Gastroesophageal sphincter (tissue), 4 donors: ENCODE measurements around the gene SLC9B2. TPM values are rescaled to one million over a fixed set of nuclear protein-coding genes. Genes with fewer than 3 reads are reported as not detected.

Source experiments
- ATAC-seq: fragments of 150-250 bp; one replicate; pipeline ENCODE4 v1.9.1; 2016; ENCODE audit warnings: mild to moderate bottlenecking, moderate library complexity
- H3K27ac ChIP-seq, 4 donors: fragments of 200-600 bp; sonication (generic) in 3 of 4; 1 replicate in 3 of 4; 2 replicates in 1 of 4; pipeline ENCODE4 v1.5.1; 2016 to 2019
- H3K27me3 ChIP-seq: fragments of 200-600 bp; sonication (generic); one replicate; pipeline ENCODE4 v1.5.1; 2019
- H3K36me3 ChIP-seq, 2 donors: fragments of 200-600 bp; sonication (generic); one replicate each; pipeline ENCODE4 v1.5.1; 2019; ENCODE audit warnings: control low read depth in 1 of 2
- H3K4me1 ChIP-seq, 3 donors: fragments of 200-600 bp; sonication (generic); 1 replicate in 2 of 3; 2 replicates in 1 of 3; pipeline ENCODE4 v1.5.1; 2016 to 2019; ENCODE audit warnings: control low read depth in 2 of 3
- H3K4me3 ChIP-seq, 2 donors: fragments of 200-600 bp; sonication (generic); one replicate each; pipeline ENCODE4 v1.5.1; 2019; ENCODE audit warnings: mild to moderate bottlenecking in 1 of 2, moderate library complexity in 1 of 2
- H3K9me3 ChIP-seq, 3 donors: fragments of 200-600 bp; sonication (generic); one replicate each; pipeline ENCODE4 v1.5.1; 2017 to 2019; ENCODE audit warnings: control low read depth in 2 of 3
- EP300 ChIP-seq: sonication (generic); formaldehyde crosslinking; IDR thresholded peaks from one replicate; pipeline ENCODE4 v1.6.1; 2017; ENCODE audit warnings: antibody characterized with exemption, mild to moderate bottlenecking
- POLR2A ChIP-seq, 2 donors: fragments of 450-650 bp; IDR thresholded peaks; one replicate each; pipeline ENCODE4 v1.6.1; 2017; ENCODE audit warnings: antibody characterized with exemption in 2 of 2, mild to moderate bottlenecking in 2 of 2, moderate library complexity in 1 of 2
- POLR2AphosphoS5 ChIP-seq: sonication (generic); formaldehyde crosslinking; IDR thresholded peaks from one replicate; pipeline ENCODE4 v1.6.1; 2017; ENCODE audit warnings: antibody characterized with exemption
- WGBS, 2 donors: methylation state at CpG; one replicate each; pipeline ENCODE4 v1.1.5; 2018; ENCODE audit warnings: low coverage in 1 of 2; 5-methylcytosine and 5-hydroxymethylcytosine counted together
- total RNA-seq, 4 donors: library from RNA; depleted of rRNA; stranded (reverse); fragments of >200 nt; gene quantifications; one replicate each; pipeline ENCODE4 v1.1.0, GENCODE V29; 2016
- TF ChIP-seq, protein P1 (sequence below), 4 experiments: fragments of 200-600 bp in 2 of 4; fragments of 450-650 bp in 2 of 4; sonication (generic) in 1 of 4; IDR thresholded peaks; one replicate each; pipeline ENCODE4 v1.5.1; 2017 to 2019; ENCODE audit warnings: antibody characterized with exemption in 4 of 4, mild to moderate bottlenecking in 2 of 4, moderate library complexity in 2 of 4

Gene SLC9B2
- total RNA-seq, 4 donors from 2014 or later = 14.3 to 24.9 (median 20.2) TPM

DNA sequence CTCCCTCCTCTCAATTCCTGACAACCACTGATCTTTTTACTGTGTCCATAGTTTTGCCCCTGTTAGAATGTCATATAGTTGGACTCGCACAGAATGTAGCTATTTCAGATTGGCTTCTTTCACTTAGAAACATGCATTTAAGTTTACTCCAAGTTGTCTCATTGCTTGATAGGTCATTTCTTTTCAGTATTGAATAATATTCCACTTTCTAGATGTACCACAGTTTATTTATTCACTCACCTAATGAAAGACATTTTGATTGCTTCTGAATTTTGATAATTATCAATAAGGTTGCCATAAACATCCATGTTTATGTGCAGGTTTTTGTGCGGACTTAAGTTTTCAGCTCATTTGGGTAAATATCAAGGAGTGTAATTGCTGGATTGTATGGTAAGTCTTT is 95.6 kb downstream of the SLC9B2 start:
- Histone ChIP-seq H3K36me3 (no peaks in the 10 kb centered on the region), H3K27me3 (no peaks in the 10 kb centered on the region), H3K4me3 (no peak overlapping the region), H3K27ac (no peak overlapping the region), H3K9me3 (no peaks in the 10 kb centered on the region), H3K4me1 (no peaks in the 10 kb centered on the region)
- 94 to 100% methylated on average over 2 of the region's 2 CpGs for WGBS, 2 donors
- ATAC-seq = no peak
- TF ChIP-seq EP300 (no peak), POLR2AphosphoS5 (no peak), POLR2A (IDR thresholded peaks at IDR 0.05) (no peak)
- TF ChIP-seq, protein P1, sequence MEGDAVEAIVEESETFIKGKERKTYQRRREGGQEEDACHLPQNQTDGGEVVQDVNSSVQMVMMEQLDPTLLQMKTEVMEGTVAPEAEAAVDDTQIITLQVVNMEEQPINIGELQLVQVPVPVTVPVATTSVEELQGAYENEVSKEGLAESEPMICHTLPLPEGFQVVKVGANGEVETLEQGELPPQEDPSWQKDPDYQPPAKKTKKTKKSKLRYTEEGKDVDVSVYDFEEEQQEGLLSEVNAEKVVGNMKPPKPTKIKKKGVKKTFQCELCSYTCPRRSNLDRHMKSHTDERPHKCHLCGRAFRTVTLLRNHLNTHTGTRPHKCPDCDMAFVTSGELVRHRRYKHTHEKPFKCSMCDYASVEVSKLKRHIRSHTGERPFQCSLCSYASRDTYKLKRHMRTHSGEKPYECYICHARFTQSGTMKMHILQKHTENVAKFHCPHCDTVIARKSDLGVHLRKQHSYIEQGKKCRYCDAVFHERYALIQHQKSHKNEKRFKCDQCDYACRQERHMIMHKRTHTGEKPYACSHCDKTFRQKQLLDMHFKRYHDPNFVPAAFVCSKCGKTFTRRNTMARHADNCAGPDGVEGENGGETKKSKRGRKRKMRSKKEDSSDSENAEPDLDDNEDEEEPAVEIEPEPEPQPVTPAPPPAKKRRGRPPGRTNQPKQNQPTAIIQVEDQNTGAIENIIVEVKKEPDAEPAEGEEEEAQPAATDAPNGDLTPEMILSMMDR (IDR thresholded peaks at IDR 0.05) = no peak

Other genes starting within 250 kb of the SLC9B2 start
- gene UBE2D3, start 249.2 kb downstream of the SLC9B2 start, total RNA-seq = 100 to 1,000 TPM; 345 to 432 (median 402) TPM
- gene CISD2, start 207.8 kb downstream of the SLC9B2 start, total RNA-seq = 10 to 100 TPM in 3 of 4 donors, 1 to 10 TPM in 1; 6.7 to 22.2 (median 12.9) TPM
- gene SLC9B1, start 57.1 kb downstream of the SLC9B2 start, total RNA-seq = 1 to 10 TPM in 2 of 4 donors, under 1 TPM in 2; 0.25 to 2.8 (median 0.94) TPM
- gene BDH2, start 23.1 kb upstream of the SLC9B2 start, total RNA-seq = 100 to 1,000 TPM in 1 of 4 donors, 10 to 100 TPM in 3; 26.9 to 109 (median 55.2) TPM
- gene CENPE, start 121.6 kb upstream of the SLC9B2 start, total RNA-seq = 1 to 10 TPM in 2 of 4 donors, under 1 TPM in 2; 0.81 to 1.8 (median 1.1) TPM